Measurements from ENCODE around the gene SEC63. TPM values are rescaled to one million over a fixed set of nuclear protein-coding genes. Genes with fewer than 3 reads are reported as not detected.

Gene SEC63
- total RNA-seq, 1 donor from 2014 or later = 25.3 TPM

GRCh38 chr6:107982486-107982885 is 24.5 kb upstream of the SEC63 start:
- intact Hi-C loops (cut with DNase I) = no loop called here
- no peak overlapping the region for H3K4me3 ChIP-seq
- no peaks in the 10 kb centered on the region for H3K27me3 ChIP-seq
- no peak overlapping the region for H3K27ac ChIP-seq
- H3K9me3 ChIP-seq = no peaks in the 10 kb centered on the region
- DNase-seq (ENCODE audit: extremely low spot score in 2 of 2) = no peak
- H3K36me3 ChIP-seq = no peaks in the 10 kb centered on the region
- TF ChIP-seq POLR2AphosphoS5 (IDR thresholded peaks at IDR 0.05; ENCODE audit: insufficient read depth in 1 of 2, low read depth in 1 of 2) (no peak), CTCF (IDR thresholded peaks at IDR 0.05) (no peak), POLR2A (IDR thresholded peaks at IDR 0.05) (no peak)
- no peaks in the 10 kb centered on the region for H3K4me1 ChIP-seq

DNA sequence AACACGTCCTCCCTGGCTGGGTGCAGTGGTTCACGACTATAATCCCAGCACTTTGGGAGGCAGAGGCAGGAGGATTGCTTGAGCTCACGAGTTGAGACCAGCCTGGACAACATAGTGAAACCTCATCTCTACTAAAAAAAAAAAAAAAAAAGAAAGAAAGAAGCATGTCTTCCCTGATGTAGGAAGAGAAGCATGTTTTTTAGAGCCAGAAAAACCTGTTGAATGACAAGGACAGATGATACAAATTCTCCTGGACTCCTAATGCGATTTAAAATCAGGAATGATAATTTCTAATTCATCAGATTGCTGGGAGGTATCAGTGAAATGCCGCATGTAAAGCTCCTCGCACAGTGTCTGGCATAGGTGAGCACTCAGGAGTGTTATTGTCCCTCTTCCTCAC is 23.7 kb upstream of the SEC63 start:
- Histone ChIP-seq H3K4me3 (no peak overlapping the region), H3K36me3 (no peaks in the 10 kb centered on the region), H3K27me3 (no peaks in the 10 kb centered on the region), H3K9me3 (no peaks in the 10 kb centered on the region), H3K4me1 (no peaks in the 10 kb centered on the region), H3K27ac (no peak overlapping the region)
- no peak for DNase-seq (ENCODE audit: extremely low spot score in 2 of 2)
- intact Hi-C loops (cut with DNase I) = no loop called here
- no peak for TF ChIP-seq POLR2AphosphoS5 (IDR thresholded peaks at IDR 0.05; ENCODE audit: insufficient read depth in 1 of 2, low read depth in 1 of 2)
- no peak for TF ChIP-seq POLR2A (IDR thresholded peaks at IDR 0.05)
- no peak for TF ChIP-seq CTCF (IDR thresholded peaks at IDR 0.05)

- DNase-seq (ENCODE audit: extremely low spot score in 2 of 2) = no peak
- H3K27me3 ChIP-seq = no peaks in the 10 kb centered on the region
- no peaks in the 10 kb centered on the region for H3K36me3 ChIP-seq
- H3K4me1 ChIP-seq = no peaks in the 10 kb centered on the region
- intact Hi-C loops (cut with DNase I) = loop anchor here (5.0 kb wide), 1 partner anchor 190 kb away; the partner anchor contains the start of gene NR2E1
- TF ChIP-seq POLR2A (IDR thresholded peaks at IDR 0.05) (no peak), CTCF (IDR thresholded peaks at IDR 0.05) (peak in 1 of 3 experiments; percentile 24), POLR2AphosphoS5 (IDR thresholded peaks at IDR 0.05; ENCODE audit: insufficient read depth in 1 of 2, low read depth in 1 of 2) (no peak)
- H3K27ac ChIP-seq = no peak overlapping the region
- H3K4me3 ChIP-seq = no peak overlapping the region
- H3K9me3 ChIP-seq = no peaks in the 10 kb centered on the region
Measured at GRCh38 chr6:107977283-107977682, 19.3 kb upstream of the SEC63 start.

GRCh38 chr6:107976155-107976783 is 18.3 kb upstream of the SEC63 start:
- Histone ChIP-seq H3K27me3 (no peaks in the 10 kb centered on the region), H3K27ac (no peak overlapping the region), H3K4me1 (no peaks in the 10 kb centered on the region), H3K4me3 (no peak overlapping the region), H3K36me3 (no peaks in the 10 kb centered on the region), H3K9me3 (no peaks in the 10 kb centered on the region)
- intact Hi-C loops (cut with DNase I) = loop anchor here (5.0 kb wide), 1 partner anchor 191 kb away; the partner anchor contains the start of gene NR2E1
- DNase-seq (ENCODE audit: extremely low spot score in 2 of 2) = no peak
- TF ChIP-seq CTCF (IDR thresholded peaks at IDR 0.05) (no peak), POLR2A (IDR thresholded peaks at IDR 0.05) (no peak)

DNA sequence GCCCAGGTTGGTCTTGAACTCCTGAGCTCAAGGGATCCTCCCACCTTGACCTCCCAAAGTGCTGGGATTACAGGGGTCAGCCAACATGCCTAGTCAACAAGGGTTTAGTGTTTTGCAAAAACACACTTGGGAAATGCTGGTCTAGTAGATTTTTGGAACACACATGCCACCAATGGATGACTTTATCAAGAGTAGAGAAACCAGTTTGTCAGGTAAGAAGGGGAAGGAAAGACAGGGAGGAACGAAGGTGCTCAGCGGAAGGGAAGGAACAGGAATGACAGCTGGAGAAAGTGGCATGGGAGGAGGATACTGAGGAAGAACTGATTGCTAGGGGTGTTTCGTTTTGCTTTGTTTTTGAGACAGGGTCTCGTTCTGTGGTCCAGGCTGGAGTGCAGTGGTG is 15.6 kb upstream of the SEC63 start:
- Histone ChIP-seq H3K9me3 (no peaks in the 10 kb centered on the region), H3K36me3 (no peaks in the 10 kb centered on the region), H3K27ac (no peak overlapping the region), H3K27me3 (no peaks in the 10 kb centered on the region), H3K4me3 (no peak overlapping the region), H3K4me1 (no peaks in the 10 kb centered on the region)
- intact Hi-C loops (cut with DNase I) = no loop called here
- TF ChIP-seq POLR2A (IDR thresholded peaks at IDR 0.05) = no peak
- TF ChIP-seq POLR2AphosphoS5 (IDR thresholded peaks at IDR 0.05; ENCODE audit: insufficient read depth in 1 of 2, low read depth in 1 of 2) = peak in 1 of 2 donors; percentile 48
- no peak for DNase-seq (ENCODE audit: extremely low spot score in 2 of 2)

Data from vagina (tissue), 2 donors.